ENCODE data around the gene SLC1A2.

The SLC1A2 gene

DNA sequence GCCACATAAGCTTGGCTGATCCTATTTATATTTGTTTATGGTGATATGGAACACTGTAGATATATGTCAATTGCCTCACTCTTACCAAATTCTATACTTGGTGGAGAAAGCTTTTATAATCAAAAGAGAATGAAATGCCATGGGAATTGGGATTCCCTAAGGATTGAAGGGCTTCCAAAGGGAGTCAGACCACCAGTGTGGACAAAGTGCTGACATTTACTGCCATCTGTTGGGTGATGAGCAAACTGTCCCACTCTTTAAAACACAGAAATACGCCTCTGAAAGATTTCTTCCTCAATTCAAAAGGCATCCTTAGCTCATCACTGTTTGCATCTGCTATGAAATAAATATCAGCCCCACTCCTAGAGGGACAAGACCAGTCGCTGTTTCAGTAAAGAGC, 7.1 kb downstream of the SLC1A2 start:
- no peak for DNase-seq

DNA sequence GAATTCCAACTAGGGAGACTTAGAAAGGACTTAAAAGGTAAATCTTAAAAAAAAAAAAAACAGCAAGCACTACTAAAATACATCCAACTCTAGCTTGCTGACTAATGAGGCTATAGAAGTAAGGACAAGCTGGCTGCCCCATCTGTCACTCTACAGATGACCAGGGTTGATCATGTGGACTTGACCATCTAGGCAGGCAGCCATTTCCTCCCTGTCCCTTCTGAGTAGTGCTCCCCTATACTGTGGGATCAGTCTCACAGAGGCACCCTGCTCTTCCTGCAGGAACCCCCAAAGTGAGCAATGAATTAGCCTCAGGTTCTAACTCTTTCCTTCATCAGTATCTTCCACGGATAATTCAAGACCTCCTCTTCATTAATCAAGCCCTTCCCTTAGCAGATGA, 12.3 kb downstream of the SLC1A2 start:
- DNase-seq = no peak

DNA sequence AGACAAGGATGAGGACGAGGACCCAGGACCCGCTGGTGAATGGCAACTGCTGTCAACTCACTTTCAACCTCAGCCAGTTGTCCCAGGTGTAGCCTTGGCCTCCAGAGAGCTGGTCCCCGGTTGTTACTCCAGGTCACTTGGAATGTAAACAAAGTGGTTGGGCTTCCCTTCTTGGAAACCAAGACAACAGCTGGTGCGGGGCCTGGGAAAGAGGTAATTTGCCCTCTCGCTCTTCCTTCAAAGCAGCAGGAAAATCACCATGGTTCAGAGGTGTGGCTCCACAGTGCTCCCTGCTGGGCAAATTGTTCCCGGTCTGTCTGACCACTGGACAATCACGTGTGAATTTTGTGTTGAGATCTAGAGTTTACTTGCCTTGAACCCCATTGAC, 15.0 kb downstream of the SLC1A2 start:
- DNase-seq = no peak

DNA sequence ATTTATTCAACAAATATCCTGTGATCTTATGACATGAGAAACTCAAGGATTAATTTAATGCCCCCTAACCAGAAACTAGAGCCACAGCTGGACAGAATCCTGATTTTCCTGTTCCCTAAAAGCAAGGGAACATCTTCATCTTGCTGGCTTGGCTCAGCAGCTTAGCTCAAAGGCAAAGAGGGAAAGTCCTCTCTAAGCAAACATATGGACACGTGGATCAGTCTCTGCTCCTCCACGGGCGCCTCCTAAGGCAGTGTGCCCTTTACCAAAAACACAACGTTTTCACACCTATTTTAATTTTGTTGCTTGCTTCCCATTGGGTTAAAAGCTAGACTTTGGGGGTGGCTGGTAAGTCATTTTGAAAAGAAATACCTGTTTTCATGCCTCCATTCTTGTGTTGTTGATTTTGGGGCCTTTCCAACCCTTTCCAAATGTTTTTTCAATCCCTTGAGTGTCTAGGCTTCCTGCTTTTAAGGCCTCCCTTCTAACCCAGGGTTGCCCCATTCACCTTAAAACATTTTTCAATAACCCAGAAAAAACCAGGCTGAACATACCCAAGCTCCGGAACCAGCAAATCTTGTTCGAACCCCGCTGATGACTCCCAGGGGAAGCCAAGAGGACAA, 15.5 kb downstream of the SLC1A2 start:
- no peak for DNase-seq

DNA sequence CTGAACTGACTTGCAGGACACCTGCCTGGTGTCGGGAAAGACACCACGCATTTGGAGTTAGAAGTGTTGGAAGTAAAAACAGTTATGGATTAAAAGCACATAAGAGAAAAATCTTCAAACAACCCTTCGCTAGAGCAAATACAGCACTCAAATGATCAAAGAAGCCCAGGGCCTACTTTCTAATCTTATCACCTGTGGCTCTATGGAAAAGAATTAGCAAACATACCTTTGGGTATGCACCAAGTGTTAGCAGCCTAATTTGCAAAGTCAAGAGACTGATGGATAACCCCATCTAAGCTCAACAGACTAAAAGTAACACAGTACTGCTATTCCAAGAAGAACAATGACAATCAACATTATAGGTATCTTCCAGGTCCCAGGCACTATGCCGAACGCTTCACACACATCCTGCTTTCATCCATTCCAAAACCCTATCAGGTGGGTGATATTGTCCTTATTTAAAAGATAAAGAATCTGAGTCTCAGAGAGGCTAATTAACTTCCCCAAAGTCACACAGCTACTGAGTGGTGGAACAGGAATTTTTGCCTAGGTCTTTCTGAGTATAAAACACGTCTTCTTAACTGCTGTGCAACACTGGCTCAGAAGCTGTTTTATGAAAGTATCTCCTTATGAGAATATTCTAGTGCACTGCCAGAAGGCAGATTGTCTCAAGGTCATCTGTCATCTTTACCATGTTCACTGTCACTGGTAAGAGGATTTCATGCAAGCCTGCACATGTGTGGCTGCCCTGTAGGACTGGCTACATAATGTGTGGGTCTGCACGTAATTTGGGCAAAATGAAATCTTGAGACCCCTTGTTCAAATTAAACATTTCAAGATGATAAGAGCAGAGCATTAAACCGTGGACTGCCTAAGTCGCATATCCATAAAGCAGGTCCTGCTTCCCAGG, 16.4 kb downstream of the SLC1A2 start:
- no peak for DNase-seq

DNA sequence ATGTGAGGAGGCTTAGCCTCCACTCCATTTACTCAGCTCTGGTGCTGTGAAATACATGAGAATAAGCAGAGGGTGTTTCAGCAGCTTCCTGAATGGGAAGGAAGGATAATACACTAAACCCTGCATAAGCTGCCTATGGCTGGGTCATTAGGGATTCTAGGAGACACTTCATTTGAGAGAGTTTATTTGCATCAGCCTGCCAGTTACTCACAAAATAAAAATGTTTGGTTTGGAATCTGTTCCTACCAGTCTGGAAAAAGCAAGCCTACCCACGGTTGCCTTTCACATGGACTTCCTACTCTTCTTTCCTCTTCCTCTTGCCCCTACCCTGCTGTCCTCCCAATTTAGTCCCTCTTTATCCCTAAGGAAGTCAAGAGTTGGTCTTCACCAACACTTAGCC, 20.5 kb downstream of the SLC1A2 start:
- no peak for DNase-seq

DNA sequence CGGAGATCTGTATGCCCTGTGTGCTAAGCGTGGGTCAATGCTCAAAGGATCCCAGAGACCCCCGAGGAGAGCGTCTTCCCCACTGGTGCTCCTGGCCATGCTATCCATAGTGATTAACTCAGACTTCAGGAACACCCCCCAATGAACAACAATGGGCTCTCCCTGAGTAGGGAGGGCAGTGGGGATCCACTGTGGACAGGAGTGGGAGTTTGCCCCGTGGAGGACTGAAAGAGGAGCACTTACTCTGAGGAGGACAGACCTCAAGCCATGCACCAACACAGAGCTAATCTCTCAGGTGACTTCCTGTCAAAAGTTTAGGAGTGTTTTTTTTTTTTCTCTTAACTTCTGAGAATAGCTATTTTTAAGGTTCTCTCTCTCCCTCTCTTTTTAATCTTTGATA, 24.4 kb downstream of the SLC1A2 start:
- DNase-seq = no peak

DNA sequence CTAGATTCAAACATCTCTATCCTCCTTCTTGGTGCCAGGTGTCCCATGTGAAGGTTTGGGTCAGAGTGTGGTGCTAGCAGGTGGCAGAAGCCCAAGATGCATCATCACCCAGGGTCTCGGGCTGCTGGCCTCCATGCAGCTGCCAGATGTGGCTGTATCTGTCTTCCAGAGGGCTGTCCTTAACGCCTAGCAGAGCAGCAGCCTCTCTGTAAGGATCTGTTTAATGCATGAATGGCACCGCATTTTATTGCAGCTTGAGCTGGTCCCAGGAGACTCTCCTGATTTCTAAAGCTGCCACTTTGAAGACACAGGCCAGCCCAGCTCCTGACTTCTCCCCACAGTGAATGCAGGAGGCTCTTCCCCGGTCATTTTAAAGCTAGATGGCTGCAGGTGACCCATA, 26.3 kb downstream of the SLC1A2 start:
- DNase-seq = no peak

DNA sequence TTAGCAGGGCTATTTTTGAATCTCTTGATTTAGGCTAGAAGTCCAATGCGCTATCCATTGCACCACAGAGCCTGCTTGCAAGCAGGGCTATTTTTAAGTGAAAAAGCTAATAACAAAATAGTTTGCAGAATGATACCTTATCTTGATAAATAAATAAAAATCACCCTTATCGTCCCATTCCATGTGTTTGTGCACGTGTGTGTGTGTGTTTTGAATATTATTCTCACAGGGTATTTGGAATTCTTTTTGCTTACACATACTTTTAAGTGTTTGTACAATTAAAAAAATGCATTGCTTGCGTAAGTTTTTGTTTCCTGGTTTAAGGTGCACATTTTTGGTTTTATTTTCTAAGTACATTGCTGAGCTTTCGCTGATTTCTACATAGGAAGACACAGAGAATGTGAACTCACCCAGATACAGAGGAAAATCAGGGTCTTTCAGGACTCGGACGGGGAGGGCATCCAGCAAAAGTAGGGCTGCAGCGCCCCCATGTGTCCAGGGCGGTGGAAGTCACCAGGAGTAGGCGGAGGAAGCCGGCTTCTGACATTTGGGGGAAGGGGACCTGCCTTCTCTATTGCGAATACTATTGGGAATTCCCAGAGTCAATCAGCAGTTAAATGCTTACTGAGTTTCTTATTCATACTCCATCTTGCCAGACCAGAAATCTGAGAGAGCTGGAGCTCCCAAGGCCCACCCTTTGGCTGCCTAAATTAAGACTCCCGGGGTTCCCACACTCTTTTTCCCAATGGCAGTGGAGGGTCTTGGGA, 27.3 kb downstream of the SLC1A2 start:
- DNase-seq = peak; percentile 80 to 84

DNA sequence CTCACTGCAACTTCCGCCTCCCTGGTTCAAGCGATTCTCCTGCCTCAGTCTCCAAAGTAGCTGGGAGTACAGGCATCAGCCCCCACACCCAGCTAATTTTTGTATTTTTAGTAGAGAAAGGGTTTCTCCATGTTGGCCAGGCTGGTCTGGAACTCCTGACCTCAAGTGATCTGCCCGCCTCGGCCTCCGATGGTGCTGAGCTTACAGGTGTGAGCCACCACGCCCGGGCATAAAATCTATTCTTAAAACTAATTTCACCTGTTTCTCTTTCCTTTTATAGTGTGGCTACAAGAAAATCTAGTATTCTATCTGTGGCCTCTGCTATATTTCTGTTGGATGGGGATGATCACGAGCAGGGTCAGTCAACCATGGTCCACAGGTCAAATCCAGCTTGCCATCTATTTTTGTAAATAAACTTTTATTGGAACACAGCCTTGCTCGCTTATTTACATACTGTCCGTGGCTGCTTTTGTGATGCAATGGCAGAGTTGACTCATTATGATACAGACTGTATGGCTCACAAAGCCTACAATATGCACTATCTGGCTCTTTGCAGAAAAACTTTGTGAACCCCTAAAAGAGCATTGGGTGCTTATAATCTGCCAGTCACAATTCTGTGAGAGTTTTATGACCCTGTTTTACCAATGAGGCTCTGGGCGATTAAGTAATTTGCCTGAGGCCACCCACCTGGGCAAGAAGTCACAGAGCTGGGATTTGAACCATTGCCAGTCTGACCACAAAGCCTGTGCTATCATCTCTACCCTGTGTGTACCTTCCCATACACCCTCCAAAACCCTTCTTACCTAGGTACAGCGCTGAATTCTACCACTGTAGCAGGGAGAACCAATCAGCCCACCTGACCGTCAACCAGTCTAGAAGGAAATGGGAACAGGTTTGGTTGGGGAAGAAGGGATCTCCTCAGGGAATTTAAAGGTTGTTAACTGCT, 28.3 kb downstream of the SLC1A2 start:
- peak in 1 of 2 donors; percentile 31 for DNase-seq

DNA sequence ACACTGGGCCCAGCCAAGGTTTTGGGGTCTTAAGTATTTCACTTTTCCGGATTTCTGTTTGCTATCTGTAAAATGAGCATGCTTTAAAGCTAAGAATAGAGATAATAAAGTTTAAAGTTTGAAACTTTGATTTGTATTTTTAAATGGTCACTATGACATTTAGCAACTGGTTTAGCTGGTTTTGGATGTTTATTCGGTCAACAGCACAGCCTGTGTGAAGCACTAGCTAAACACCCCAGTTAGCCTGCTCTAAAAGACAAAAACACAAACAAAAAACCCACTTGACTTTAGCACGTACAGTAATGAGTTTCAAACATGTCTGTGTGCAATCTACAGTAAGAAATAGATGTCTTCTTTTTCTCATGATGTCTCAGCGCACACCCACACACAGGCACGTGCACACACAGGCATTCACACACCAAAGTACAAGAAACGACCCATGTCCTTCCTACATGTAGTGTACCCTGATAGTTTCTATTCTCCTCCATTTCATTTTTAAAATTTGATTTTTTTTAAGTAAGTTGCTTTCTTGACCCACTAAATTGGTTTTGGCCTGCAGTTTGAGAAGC, 29.4 kb downstream of the SLC1A2 start:
- DNase-seq = no peak

DNA sequence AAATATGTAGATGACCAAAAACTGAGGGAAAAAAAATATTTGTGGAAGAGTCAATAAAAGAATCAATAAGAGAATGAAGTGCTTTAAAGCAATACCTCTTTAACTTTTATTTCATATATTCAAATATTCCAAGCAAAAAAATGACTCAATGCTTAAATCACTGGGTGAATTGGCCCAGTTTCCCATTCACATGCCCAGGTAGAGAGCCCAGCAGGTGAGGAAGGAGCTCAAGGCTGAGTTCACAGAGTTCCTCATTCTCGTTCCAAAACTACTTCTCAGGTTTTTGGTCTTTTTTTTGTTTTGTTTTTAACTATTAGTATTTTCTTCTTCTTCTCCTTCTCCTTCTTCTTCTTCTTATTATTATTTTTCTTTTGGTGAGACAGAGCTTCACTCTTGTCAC, 30.2 kb downstream of the SLC1A2 start:
- DNase-seq = no peak

DNA sequence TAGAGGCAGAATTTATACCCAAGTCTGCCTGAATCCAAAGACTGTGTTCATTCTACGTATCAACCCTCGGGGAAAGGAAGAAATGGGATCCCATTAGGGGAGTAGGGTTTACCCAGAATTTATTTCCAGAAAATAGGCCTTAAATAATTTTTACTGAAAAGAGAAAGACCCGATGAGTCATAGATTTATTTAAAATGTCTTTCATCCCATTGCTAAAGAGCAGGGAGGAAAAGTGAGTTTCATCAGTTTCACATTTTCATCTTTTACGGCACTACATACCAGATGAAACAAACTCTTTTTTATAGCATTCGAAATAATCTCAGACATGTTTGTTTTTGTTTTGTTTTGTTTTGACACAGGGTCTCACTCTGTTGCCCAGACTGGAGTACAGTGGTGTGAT, 31.3 kb downstream of the SLC1A2 start:
- DNase-seq = no peak

DNA sequence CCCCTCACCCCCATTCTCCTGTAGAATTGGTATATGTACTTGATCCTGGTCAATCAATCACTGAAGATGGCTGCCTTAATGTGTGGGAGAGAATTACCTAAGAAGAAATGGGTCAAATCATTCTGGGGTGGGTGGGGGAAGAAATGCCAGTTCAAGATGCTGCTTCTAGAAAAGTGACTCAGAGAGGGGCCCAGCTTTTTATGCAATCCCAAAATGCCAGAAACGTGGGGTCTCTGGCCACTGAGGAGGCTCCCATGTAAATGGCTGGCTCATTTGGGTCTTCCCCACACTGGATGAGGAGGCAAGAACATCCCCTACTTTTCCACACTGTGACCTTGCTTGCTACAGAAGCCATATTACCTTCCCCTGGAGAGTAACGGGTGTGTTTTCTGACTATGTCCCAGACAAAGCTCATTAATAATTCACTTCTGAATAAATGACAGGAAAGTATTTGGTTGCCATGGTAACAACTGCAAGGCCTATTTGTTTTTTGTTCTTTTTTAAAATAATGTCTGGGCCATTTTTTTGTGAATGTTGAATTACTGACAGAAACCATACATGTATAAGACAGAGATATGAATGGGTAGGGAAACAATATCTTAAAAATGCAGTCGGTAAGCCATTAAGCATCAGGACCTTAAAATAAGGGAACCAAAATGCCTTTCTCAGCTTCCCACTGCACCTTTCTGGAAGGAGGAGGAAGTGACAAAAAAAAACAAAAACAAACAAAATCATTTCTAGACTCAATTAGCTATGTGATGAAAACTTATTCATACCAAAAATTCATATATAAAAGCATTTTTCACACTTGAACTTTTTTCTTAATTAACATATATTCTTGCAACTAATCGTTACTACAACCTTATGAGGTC, 32.0 kb downstream of the SLC1A2 start:
- peak in 1 of 2 donors; percentile 42 for DNase-seq

DNA sequence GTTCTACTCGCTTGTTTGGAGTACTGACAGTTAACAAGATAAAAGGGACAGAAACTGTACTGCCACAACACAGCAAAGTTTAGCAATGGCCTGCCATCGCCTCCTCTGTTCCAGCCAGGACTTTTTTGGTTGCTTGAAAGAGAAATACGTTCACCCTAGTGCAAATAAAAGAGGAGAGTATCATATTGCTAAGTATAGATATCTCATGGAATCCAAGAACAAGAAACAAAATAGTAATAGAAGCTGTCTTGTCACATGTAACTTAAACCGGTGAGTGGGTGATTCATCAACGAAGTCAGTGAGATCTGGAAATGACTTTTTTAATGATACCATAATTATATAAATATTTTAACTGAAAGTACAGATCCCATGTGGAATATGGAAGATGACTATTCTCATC, 35.4 kb downstream of the SLC1A2 start:
- no peak for DNase-seq

DNA sequence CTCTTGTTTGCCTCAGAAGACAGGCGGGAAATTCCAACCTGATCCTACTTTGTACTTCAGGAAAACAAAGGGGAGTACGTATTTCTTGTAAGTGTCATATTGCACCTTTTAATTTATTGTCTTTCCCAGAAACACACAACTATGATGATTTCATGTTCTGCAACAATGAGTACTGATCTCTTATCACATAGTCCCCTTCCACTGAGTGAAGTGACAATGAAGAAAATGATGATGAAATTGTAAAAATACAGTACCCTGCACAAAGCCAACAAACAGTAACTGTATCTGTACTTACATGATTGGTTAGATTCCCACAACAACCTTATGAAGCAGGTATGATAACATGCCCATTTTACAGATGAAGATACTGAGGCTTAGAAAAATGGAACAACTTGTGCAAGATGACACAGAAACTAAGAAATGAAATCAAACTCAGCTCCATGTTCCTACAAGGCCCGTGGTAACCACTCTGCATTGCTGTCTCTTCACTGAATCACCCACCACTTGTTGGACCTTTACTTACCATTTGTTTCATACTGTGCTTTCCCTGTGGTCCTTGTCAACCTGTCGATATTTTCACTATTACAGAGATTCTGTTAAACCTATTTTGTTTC, 37.5 kb downstream of the SLC1A2 start:
- no peak for DNase-seq

DNA sequence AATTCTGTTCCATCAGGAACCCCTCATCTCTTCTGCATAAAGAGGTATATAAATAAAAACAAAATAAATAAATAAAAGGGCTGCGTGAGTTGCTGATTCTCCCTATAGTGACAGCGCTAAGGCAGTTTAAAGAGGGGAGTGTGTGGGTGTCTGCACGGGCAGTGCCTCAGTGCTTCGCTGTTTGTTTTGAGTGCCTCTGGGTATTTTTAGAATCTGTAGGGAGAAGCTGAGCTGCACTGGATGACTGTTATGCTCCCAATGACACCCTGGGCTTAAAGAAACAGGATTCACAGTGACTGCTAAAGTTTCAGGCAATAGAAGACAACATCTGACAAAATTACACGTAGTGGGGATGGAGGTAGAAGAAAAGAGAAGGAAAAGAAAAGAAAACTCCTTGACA, 38.8 kb downstream of the SLC1A2 start:
- no peak for DNase-seq

DNA sequence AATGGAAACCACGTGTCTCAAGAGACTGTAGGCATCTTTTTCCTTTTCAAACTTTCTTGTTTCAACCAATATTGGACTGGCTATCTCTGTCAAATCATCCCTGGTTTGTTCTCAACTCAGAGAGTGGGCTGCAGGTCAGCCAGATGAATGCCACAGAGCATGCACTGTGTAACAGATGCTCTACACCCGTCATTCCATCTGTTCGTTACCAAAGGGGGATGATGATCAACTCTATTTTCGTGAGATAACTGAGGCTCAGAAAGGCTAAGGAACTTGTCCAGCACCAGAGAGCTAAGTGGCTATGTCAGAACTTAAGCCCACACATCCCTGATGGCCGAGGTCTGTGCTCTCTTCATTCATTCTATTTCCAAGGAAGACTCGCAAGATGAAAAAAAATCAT, 42.1 kb downstream of the SLC1A2 start:
- no peak for DNase-seq

DNA sequence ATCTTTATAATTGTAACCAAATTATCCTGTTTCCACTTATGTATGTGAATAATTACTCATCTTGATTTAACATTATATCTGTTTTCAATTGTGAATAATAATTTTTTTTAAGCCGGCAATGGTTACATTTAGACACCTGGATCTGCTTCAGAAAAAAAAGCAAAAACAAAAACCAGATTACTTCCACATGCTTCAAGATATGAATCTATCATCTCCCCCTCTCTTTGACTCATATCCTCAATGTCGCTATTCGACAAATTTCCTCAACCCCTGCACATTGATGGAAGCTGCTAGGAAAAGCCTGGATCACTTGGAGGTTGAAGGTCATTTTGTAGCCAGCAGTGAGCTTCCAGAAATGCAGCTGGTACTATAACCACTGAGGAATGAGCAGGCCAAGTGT, 42.7 kb downstream of the SLC1A2 start:
- no peak for DNase-seq

DNA sequence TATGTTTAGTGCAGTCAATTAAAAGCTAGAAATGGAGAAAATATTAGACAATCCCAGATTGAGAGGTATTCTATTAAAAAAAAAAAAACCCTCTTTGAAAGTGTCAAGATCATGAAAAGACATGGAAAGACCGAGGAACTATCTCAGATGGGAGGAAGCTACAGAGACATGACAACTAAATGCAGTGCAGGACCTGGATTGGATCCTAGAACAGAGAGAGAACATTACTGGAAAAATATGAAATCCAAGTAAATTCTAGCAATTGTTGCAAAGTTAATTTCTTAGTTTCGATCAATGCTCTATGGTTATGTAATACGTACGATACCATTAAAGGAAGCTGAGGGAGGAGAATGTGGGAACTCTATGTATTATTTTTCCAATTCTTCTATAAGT, 43.2 kb downstream of the SLC1A2 start:
- no peak for DNase-seq
